ENCODE results near the gene TTC12. TPM values are rescaled to one million over a fixed set of nuclear protein-coding genes. Genes with fewer than 3 reads are reported as not detected.

TTC12 gene
- total and polyA plus RNA-seq, 8 donors: 3.7 to 58.9 (median 11.1) TPM

DNA sequence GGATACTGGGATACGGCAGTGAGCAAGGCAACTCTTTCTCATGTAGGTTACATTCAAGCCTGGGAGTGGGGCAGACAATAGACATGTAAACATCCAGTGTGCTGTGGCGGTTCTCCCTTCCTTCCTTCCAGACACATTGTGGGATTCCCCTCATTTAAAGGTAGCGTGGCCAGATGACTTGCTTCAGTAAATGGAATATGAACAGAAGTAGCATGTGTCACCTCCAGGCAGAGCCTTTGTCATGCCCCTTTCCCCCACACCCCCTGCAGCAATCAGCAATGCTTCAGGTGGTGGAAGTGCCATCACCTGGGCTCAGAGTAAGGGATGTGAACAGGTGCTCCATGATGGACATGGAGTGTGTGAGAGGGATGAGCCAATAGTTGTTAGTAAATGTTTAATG lies 34.8 kb upstream of the TTC12 start:
- intact Hi-C loops (cut with DNase I; ENCODE audit: low total_unique reads): no loop called here
- Histone ChIP-seq H3K9me3 (no peaks in the 10 kb centered on the region), H3K27ac (no peak overlapping the region), H3K4me1 (no peaks in the 10 kb centered on the region), H3K4me3 (no peak overlapping the region), H3K27me3 (no peaks in the 10 kb centered on the region), H3K36me3 (peaks cover 0 to 14% (median 1%) of the 10 kb centered on the region in 4 donors)
- 55 to 83% (median 73%) methylated on average over 3 of the region's 3 CpGs for WGBS, 5 donors
- DNase-seq: no peak
- TF ChIP-seq, protein P1, sequence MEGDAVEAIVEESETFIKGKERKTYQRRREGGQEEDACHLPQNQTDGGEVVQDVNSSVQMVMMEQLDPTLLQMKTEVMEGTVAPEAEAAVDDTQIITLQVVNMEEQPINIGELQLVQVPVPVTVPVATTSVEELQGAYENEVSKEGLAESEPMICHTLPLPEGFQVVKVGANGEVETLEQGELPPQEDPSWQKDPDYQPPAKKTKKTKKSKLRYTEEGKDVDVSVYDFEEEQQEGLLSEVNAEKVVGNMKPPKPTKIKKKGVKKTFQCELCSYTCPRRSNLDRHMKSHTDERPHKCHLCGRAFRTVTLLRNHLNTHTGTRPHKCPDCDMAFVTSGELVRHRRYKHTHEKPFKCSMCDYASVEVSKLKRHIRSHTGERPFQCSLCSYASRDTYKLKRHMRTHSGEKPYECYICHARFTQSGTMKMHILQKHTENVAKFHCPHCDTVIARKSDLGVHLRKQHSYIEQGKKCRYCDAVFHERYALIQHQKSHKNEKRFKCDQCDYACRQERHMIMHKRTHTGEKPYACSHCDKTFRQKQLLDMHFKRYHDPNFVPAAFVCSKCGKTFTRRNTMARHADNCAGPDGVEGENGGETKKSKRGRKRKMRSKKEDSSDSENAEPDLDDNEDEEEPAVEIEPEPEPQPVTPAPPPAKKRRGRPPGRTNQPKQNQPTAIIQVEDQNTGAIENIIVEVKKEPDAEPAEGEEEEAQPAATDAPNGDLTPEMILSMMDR (IDR thresholded peaks at IDR 0.05): no peak
- no peak for TF ChIP-seq POLR2A (IDR thresholded peaks at IDR 0.05)
- TF ChIP-seq EP300 (IDR thresholded peaks at IDR 0.05): no peak
- TF ChIP-seq POLR2AphosphoS5 (IDR thresholded peaks at IDR 0.05): no peak

DNA sequence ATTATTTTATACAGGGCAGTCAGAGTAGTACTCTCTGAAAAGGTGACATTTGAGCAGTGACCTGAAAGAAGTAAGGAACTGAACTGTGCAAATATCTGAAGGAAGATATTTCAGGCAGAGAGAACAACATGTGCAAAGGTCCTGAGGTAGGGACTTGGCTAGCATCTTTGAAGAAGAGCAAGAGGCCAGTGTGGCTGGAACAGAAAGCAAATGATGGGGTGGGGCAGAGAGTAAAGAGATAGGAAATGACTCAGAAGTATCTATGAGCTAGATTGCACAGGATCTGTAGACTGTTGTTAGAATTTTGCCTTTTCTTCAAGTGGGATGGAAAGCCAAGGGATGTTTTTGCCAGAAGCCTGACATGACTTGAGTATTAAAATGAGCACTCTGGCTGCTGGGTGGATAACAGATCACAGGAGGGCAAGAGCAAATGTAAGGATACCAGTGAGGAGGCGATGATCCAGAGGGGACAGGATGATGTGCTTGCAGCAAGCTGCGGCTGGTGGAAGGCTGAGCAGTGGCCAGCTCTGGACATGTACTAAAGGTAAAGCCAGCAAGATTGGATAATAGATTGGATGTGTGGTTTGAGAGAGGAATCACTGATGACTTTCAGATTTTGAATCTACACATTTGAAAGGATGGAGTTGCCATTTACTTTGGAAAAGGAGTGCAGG lies 33.2 kb upstream of the TTC12 start:
- no peak for TF ChIP-seq EP300 (IDR thresholded peaks at IDR 0.05)
- no peak for TF ChIP-seq POLR2AphosphoS5 (IDR thresholded peaks at IDR 0.05)
- TF ChIP-seq POLR2A (IDR thresholded peaks at IDR 0.05): no peak
- no peaks in the 10 kb centered on the region for H3K27me3 ChIP-seq
- no peaks in the 10 kb centered on the region for H3K9me3 ChIP-seq
- H3K4me1 ChIP-seq: no peaks in the 10 kb centered on the region
- 84 to 97% (median 93%) methylated on average over 2 of the region's 2 CpGs for WGBS, 5 donors
- H3K27ac ChIP-seq: no peak overlapping the region
- no peak for DNase-seq
- H3K4me3 ChIP-seq: no peak overlapping the region
- H3K36me3 ChIP-seq: no peaks in the 10 kb centered on the region
- intact Hi-C loops (cut with DNase I; ENCODE audit: low total_unique reads): no loop called here

DNA sequence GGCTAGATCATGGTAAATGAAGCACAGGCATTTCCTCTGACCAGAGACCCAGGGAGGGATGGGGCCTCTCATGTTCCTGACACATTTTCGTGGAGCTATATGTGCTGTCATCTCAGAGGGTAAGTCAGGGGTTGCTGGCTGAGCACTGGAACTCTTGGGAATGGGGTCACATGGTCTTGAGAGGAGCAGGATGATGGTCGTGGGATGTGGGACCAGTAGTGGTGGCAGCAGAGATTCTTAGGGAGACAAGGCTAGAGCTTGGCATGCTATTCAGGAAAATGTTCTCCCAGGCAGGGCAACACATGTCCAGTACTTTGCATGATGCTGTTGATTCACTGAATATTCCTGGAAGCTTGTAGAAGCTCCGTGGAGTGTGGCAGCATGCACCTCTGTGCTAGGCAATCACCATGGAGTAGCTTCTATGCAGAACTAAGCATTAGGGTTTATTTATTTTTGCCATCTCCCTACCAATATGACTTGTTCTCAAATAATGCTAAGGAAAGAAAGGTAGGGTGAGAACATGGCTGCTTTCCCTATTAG lies 31.4 kb upstream of the TTC12 start:
- H3K27ac ChIP-seq: no peak overlapping the region
- no peaks in the 10 kb centered on the region for H3K36me3 ChIP-seq
- H3K4me1 ChIP-seq: peaks cover 0 to 6% (median 0%) of the 10 kb centered on the region in 4 donors
- DNase-seq: no peak
- TF ChIP-seq EP300 (IDR thresholded peaks at IDR 0.05): no peak
- TF ChIP-seq, protein P1 (IDR thresholded peaks at IDR 0.05): no peak
- TF ChIP-seq POLR2AphosphoS5 (IDR thresholded peaks at IDR 0.05): no peak
- TF ChIP-seq POLR2A (IDR thresholded peaks at IDR 0.05): no peak
- no peaks in the 10 kb centered on the region for H3K27me3 ChIP-seq
- intact Hi-C loops (cut with DNase I; ENCODE audit: low total_unique reads): no loop called here
- no peaks in the 10 kb centered on the region for H3K9me3 ChIP-seq
- 60 to 74% (median 70%) methylated on average over 3 of the region's 3 CpGs for WGBS, 5 donors
- H3K4me3 ChIP-seq: no peak overlapping the region

DNA sequence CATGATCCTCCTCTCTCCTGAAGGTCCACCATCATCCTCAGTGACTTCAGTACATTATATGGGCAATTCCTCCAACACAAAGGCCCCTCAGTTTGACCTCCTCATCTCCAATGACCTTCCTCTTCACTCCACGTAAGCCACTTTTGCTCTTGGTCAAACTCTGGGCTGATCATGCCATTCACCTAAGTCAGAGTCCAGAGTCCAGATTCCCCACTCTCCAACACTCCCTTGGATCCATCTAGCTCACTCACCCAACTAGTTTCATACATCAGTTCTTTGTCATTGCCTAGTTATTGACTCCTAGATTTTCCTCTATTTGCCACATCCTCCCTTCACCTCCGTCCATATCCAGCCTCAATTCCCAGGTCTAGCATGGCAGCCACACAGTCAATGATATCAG lies 30.5 kb upstream of the TTC12 start:
- no peak for DNase-seq
- H3K36me3 ChIP-seq: no peaks in the 10 kb centered on the region
- WGBS, 5 donors: 70 to 82% (median 79%) methylated on average over 2 of the region's 2 CpGs
- peaks cover 0 to 11% (median 3%) of the 10 kb centered on the region in 4 donors for H3K4me1 ChIP-seq
- no peaks in the 10 kb centered on the region for H3K27me3 ChIP-seq
- H3K9me3 ChIP-seq: no peaks in the 10 kb centered on the region
- intact Hi-C loops (cut with DNase I; ENCODE audit: low total_unique reads): no loop called here
- TF ChIP-seq POLR2A (IDR thresholded peaks at IDR 0.05) (no peak), EP300 (IDR thresholded peaks at IDR 0.05) (no peak)
- TF ChIP-seq, protein P1 (IDR thresholded peaks at IDR 0.05): no peak
- no peak overlapping the region for H3K27ac ChIP-seq
- no peak overlapping the region for H3K4me3 ChIP-seq

DNA sequence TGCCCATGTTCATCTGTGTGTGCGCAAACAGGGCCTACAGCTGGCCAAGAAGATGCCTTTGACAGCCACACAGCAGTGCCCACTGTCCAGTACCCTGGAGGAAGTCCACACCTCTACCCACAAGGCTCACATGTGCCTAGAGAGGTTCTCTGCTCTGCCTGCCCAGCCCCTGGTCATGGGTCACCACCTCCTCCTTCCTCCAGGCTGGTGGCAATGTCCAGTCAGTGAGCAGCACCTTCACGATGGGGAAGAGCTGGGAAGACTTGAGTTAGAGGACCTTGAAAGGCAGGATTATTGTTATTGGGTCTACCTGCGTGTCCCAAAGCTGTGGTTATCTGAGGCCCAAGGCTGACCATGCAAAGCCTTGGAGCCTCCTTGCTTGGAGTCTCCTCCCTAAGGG lies 28.4 kb upstream of the TTC12 start:
- TF ChIP-seq, protein P1 (IDR thresholded peaks at IDR 0.05): no peak
- TF ChIP-seq POLR2AphosphoS5 (IDR thresholded peaks at IDR 0.05) (no peak), POLR2A (IDR thresholded peaks at IDR 0.05) (no peak), EP300 (IDR thresholded peaks at IDR 0.05) (no peak)
- intact Hi-C loops (cut with DNase I; ENCODE audit: low total_unique reads): loop anchor here (5.0 kb wide), 1 partner anchor 699 kb away; no protein-coding TSS in a partner anchor
- H3K27ac ChIP-seq: no peak overlapping the region
- H3K9me3 ChIP-seq: no peaks in the 10 kb centered on the region
- peaks cover 0 to 17% (median 3%) of the 10 kb centered on the region in 4 donors for H3K4me1 ChIP-seq
- no peaks in the 10 kb centered on the region for H3K36me3 ChIP-seq
- no peak for DNase-seq
- no peaks in the 10 kb centered on the region for H3K27me3 ChIP-seq
- WGBS, 5 donors: 89 to 96% (median 94%) methylated on average over 3 of the region's 3 CpGs
- H3K4me3 ChIP-seq: no peak overlapping the region
